ENCODE data around the gene TXLNG.

The TXLNG gene

DNA sequence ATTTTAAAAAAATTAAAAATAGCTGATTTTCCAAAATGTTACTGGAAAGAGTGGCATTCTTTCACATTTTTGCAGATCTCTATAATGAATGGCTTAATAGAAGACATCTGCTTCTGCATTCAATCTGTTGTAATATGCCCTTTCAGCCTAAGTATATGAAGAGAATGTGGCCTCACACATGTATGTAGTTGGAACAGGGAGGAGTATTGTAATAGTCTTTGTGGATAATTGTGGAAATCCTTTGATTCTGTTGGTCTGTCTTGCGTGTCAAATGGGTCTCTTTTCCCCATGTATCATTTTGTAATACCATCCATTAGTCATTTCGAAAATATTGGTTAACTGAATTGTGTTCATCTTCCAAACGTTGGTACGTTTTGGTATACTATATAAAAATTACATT lies 11.6 kb downstream of the TXLNG start:
- H3K36me3 Mint-ChIP-seq = peaks cover 4% of the 10 kb centered on the region
- H3K27ac Mint-ChIP-seq = no peak overlapping the region
- ATAC-seq (ENCODE audit: low read depth) (no peak), DNase-seq (ENCODE audit: low spot score in 2 of 2) (no peak)
- no peak overlapping the region for H3K4me3 Mint-ChIP-seq
- no peaks in the 10 kb centered on the region for H3K27me3 Mint-ChIP-seq
- peaks cover 4% of the 10 kb centered on the region for H3K4me1 Mint-ChIP-seq
- no peaks in the 10 kb centered on the region for H3K9me3 Mint-ChIP-seq

DNA sequence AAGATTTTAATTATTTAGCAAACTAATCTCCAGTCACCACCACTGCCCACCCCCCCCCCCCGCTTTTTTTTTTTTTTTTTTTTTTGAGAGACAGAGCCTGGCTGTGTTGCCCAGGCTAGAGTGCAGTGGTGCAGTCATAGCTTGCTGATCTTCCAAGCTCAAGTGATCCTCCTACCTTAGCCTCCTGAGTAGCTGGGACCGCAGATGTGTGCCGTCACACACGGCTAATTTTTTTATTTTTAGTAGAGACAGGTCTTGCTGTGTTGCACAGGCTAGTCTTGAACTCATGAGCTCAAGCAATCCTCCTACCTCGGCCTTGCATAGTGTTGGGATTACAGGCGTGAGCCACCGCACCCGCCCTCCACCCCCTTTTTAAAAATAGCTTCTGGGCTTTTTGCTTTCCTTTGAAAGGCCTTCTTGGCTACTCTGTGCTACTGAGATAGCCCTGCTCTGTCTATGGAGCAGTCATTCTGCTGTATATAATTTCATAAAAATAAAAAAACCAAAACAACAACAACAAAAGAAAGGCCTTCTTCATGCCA lies 18.7 kb downstream of the TXLNG start:
- H3K9me3 Mint-ChIP-seq = no peaks in the 10 kb centered on the region
- peaks cover 9% of the 10 kb centered on the region for H3K4me1 Mint-ChIP-seq
- no peak overlapping the region for H3K4me3 Mint-ChIP-seq
- no peaks in the 10 kb centered on the region for H3K36me3 Mint-ChIP-seq
- ATAC-seq (ENCODE audit: low read depth) (peak; percentile 60), DNase-seq (ENCODE audit: low spot score in 2 of 2) (no peak)
- no peak overlapping the region for H3K27ac Mint-ChIP-seq
- H3K27me3 Mint-ChIP-seq = no peaks in the 10 kb centered on the region

DNA sequence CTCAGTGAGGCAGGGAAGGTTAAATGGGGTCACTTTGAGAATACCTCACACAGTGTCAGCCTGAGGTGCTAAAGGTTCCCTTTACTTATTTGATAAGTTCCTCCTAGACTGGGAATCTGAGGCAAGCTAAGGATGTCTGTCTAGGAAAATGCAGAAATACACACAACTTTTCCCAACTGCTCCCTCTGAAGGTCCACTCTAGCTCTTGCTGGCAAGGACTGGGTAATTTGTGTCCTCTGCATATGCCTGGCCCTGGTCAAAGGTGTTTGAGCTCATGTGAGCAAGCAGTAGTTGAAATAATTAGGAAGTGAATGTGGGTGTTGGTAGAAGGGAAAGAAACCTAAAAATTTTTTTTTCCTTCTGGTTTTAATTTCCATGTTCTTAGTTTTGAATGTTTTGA lies 21.3 kb downstream of the TXLNG start:
- DNase-seq (ENCODE audit: low spot score in 2 of 2) = no peak
- H3K27ac Mint-ChIP-seq = no peak overlapping the region

DNA sequence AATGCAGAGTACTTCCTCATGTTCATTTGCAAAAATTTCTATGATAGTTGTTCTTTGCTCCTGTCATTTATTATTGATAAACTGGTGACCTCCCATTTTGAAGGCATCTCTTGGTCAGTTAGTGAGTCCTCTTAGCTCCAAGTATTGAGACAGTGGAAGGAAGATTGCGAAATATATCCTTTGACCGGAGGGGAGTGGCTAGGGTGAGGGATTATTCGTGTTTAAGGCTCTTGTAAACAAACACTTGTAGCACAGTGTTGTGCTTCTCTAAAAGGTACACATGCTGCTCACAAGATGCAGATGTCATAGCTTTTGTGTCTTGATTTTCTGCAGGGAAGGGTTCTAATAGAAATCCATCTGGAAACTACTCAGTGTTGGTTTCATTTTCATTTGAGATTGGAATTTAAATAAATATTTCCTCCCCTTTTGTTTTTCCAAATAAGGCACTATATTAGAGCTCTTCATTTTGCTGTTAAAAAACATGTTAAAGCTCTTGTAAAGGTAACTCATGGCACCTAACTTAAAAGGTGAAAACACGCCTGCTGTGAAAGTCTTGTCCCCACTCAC lies 21.8 kb downstream of the TXLNG start:
- Mint-ChIP-seq H3K36me3 (no peaks in the 10 kb centered on the region), H3K4me3 (no peak overlapping the region), H3K4me1 (peaks cover 14% of the 10 kb centered on the region), H3K9me3 (no peaks in the 10 kb centered on the region), H3K27ac (no peak overlapping the region), H3K27me3 (no peaks in the 10 kb centered on the region)
- no peak for DNase-seq (ENCODE audit: low spot score in 2 of 2)
- no peak for ATAC-seq (ENCODE audit: low read depth)

More for the DNA sequence above, 21.3 kb downstream of the TXLNG start:
- no peak overlapping the region for H3K4me3 Mint-ChIP-seq
- H3K36me3 Mint-ChIP-seq = no peaks in the 10 kb centered on the region
- ATAC-seq (ENCODE audit: low read depth) = no peak
- H3K9me3 Mint-ChIP-seq = no peaks in the 10 kb centered on the region
- peaks cover 14% of the 10 kb centered on the region for H3K4me1 Mint-ChIP-seq
- H3K27me3 Mint-ChIP-seq = no peaks in the 10 kb centered on the region

DNA sequence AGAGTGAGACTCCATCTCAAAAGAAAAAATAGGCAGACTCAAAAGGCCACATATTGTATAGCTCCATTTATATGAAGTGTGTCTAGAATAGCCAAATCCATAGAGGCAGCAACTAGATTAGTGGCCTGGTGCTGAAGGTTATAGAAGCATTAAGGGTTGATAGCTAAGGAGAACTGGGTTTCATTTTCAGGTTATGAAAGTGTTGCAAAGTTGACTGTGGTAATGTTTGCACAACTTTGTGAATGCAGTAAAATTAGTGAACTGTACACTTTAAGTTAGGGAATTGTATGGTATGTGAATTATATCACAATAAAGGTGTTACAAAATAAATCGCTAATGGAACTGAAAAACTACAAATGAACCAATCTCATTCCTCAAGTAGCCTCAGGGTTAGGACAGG lies 28.3 kb downstream of the TXLNG start:
- no peak overlapping the region for H3K27ac Mint-ChIP-seq

DNA sequence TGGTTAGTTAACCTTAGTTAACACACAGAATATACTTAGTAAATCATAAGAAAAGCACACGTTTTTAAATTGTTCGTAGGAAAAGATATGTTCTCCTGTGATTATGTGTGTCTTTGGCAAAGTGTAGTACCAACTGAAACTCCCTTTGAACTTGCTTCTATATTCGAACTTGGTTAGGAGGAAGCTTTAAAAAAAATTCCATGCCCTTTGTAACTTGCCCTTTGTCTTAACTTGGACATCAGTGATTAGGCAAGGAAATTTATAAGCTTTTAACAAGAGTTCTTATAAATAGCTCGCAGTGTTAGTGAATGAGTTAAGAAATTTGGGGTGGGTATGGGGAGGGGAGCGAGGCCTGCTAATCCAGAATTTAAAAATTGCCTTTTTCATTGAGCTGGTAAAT lies 33.4 kb downstream of the TXLNG start:
- Mint-ChIP-seq H3K9me3 (no peaks in the 10 kb centered on the region), H3K27me3 (no peaks in the 10 kb centered on the region), H3K36me3 (peaks cover 6% of the 10 kb centered on the region), H3K4me1 (peaks cover 2% of the 10 kb centered on the region), H3K27ac (no peak overlapping the region), H3K4me3 (no peak overlapping the region)
- no peak for ATAC-seq (ENCODE audit: low read depth)
- no peak for DNase-seq (ENCODE audit: low spot score in 2 of 2)

More for the DNA sequence above, 28.3 kb downstream of the TXLNG start:
- DNase-seq (ENCODE audit: low spot score in 2 of 2) (no peak), ATAC-seq (ENCODE audit: low read depth) (no peak)
- Mint-ChIP-seq H3K9me3 (no peaks in the 10 kb centered on the region), H3K4me3 (no peak overlapping the region), H3K36me3 (peaks cover 2% of the 10 kb centered on the region), H3K27me3 (no peaks in the 10 kb centered on the region), H3K4me1 (peaks cover 6% of the 10 kb centered on the region)

DNA sequence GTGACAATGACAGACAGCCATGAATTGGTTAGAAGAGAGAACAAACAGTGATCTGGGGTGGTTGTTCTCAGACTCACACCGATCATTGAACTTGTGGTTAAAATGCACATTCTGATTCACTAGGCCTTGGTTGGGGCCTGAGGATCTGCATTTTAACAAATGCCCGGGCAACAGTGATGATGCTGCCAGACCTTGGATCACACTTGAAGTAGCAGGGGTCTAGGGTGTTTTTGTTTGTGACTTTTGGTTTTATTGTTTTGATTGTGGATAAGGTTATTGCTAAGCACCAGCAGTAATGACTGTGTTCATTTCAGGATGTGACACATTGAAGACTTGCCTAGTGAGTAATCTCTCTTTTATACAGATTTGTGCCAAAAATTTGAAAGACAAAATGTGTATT lies 36.5 kb downstream of the TXLNG start:
- DNase-seq (ENCODE audit: low spot score in 2 of 2) (no peak), ATAC-seq (ENCODE audit: low read depth) (no peak)
- H3K27me3 Mint-ChIP-seq = no peaks in the 10 kb centered on the region
- no peak overlapping the region for H3K27ac Mint-ChIP-seq
- H3K4me3 Mint-ChIP-seq = no peak overlapping the region
- peaks cover 2% of the 10 kb centered on the region for H3K4me1 Mint-ChIP-seq
- peaks cover 6% of the 10 kb centered on the region for H3K36me3 Mint-ChIP-seq
- no peaks in the 10 kb centered on the region for H3K9me3 Mint-ChIP-seq

DNA sequence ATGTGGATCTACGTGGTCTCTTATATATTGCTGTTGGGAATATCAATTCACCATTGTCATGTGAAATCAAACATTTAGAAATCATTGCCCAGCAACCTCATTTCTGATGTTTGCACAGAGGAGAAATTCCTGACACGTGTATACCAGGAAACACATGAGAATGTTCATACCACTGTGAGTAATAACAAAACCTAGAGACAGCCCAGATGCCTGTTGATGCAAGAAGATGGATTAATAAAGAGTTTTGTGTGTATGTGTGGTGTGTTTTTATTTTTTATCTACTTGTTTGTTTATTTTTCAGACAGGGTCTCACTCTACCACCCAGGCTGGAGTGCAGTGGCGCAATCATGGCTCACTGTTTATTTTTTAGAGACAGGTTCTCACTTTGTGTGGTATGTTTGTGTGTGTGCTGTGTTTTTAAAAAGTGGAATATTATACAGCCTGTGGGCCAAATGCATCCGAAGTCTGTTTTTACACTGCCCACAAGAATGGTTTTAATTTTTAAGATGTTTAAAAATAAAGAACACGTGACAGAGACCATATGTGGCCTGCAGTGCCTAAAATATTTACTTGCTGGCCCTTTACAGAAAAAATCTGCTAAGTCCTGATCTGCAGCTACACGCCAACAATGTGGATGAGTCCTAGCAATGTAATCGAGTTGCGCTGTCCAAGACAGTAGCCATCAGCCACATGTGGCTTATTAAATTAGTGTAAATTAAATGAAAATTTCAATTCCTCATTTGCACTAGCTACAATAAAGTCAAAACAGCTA lies 39.2 kb downstream of the TXLNG start:
- H3K27me3 Mint-ChIP-seq = no peaks in the 10 kb centered on the region
- H3K4me1 Mint-ChIP-seq = no peaks in the 10 kb centered on the region
- peaks cover 8% of the 10 kb centered on the region for H3K36me3 Mint-ChIP-seq
- ATAC-seq (ENCODE audit: low read depth) = no peak
- DNase-seq (ENCODE audit: low spot score in 2 of 2) = no peak
- no peak overlapping the region for H3K27ac Mint-ChIP-seq
- H3K9me3 Mint-ChIP-seq = no peaks in the 10 kb centered on the region
- no peak overlapping the region for H3K4me3 Mint-ChIP-seq

DNA sequence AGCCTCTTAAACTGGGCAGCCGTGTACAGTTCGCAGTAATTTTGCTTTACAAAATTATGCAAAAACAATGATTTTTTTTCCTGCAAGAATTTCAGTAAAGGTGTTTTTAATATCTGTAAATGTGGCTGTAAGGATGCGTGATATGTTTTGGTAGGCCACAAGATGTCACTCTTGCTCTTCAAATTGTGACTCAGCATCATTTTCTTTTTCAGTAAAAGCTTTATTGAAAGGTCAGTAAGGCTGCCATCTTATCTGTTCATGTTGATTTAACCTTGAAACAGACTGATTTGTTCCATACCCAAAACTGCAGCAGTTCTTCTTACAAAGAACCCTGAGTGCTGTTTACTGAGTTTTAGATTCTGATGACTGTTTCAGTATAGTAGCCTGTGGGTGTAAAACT lies 39.9 kb downstream of the TXLNG start:
- Mint-ChIP-seq H3K36me3 (peaks cover 8% of the 10 kb centered on the region), H3K27ac (no peak overlapping the region), H3K4me3 (no peak overlapping the region), H3K4me1 (no peaks in the 10 kb centered on the region), H3K27me3 (no peaks in the 10 kb centered on the region), H3K9me3 (no peaks in the 10 kb centered on the region)
- ATAC-seq (ENCODE audit: low read depth) (no peak), DNase-seq (ENCODE audit: low spot score in 2 of 2) (no peak)

DNA sequence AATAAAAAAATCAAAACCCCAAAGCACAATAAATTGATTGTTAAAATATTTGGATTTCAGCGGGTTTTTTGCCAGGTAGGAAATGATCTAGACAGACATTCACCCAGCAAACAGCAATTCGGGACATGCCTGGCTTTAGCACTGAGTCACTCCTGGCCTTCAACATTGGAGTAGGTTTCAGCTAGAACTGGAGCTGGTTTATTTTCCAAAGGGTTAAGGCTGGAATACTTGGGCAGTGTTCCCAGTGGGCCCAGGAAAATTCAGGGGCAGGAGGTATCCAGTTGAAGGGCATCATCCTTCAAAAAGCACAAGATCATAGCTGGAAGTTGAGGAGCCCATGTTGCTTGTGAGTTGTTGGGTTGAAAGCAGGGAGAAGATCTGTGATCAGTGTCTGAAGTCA lies 41.0 kb downstream of the TXLNG start:
- Mint-ChIP-seq H3K4me1 (no peaks in the 10 kb centered on the region), H3K9me3 (no peaks in the 10 kb centered on the region), H3K27me3 (no peaks in the 10 kb centered on the region), H3K4me3 (no peak overlapping the region), H3K36me3 (peaks cover 7% of the 10 kb centered on the region), H3K27ac (no peak overlapping the region)
- DNase-seq (ENCODE audit: low spot score in 2 of 2) (no peak), ATAC-seq (ENCODE audit: low read depth) (no peak)

DNA sequence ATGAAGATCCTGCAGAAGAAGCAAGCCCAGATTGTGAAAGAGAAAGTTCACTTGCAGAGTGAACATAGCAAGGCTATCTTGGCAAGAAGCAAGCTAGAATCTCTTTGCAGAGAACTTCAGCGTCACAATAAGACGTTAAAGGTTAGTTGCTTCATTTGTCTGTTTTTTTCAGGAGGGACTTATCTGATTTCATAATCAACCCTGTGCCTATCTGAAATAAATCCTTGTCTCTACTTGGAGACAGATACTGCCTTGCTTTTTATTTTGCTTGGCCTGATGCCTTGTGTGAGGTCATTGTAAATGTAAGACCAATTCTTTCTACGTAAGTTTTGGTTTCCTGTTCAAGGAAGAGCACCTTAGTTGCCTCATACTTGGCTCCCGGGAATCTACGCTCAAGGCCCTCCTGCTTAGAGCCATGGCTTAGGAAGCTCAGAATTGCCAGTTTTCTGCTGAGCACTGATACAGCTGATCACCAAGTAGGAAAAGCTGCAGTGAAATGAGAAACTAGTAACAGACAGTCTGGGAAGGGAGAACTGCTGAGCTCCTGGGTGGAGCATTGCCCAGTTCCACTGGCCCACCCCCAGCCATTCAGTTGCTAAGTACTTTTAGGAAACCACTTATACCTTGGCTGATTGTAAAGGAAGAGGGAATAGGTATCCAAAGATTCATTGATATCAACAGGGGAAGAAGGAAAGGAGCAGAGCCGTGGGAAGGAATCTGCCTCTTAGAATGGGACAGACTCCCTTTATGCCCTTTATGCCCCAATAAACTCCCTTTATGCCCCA lies 42.0 kb downstream of the TXLNG start:
- no peaks in the 10 kb centered on the region for H3K9me3 Mint-ChIP-seq
- no peaks in the 10 kb centered on the region for H3K4me1 Mint-ChIP-seq
- DNase-seq (ENCODE audit: low spot score in 2 of 2) (no peak), ATAC-seq (ENCODE audit: low read depth) (no peak)
- no peak overlapping the region for H3K4me3 Mint-ChIP-seq
- no peaks in the 10 kb centered on the region for H3K27me3 Mint-ChIP-seq
- peak overlapping the region; percentile 55 for H3K27ac Mint-ChIP-seq
- H3K36me3 Mint-ChIP-seq = peaks cover 5% of the 10 kb centered on the region

DNA sequence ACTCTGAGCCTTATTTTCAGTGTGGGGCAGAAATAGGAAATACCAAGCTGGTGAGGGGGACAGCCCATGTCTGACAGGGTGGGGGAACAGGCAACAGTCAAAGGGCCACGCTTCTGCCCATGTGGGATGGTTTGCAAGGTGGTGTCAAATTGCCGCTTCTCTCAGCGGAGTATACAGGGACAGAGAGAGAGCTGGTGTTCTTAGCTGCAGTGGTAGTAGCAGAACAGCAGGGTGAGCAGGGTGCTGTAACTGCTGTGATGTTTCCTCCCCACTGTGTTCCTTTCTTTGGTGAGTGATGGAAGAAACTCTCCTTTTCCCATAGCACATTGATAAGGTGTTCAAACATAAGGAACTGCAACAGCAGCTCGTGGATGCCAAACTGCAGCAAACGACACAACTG lies 46.0 kb downstream of the TXLNG start:
- ATAC-seq (ENCODE audit: low read depth) = no peak
- H3K27ac Mint-ChIP-seq = peak overlapping the region; percentile 20

DNA sequence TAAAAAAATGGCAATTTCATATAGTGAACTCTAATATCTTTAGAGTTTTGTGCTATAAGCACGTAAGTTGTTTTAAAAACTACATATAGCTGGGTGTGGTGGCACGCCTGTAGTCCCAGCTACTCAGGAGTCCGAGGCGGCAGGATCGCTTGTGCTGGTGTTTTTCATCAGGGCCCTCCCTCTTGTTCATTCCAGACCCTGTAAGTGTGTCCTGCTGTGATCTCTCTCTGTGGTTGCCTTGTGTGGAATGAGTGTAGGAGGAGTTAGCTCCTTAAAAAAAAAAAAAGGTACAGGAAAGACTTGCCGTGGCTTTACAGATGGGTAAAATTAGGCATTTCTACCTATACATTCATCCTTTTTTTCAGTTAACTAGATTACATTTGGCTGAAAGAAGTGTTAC lies 48.5 kb downstream of the TXLNG start:
- H3K36me3 Mint-ChIP-seq = peaks cover 3% of the 10 kb centered on the region
- ATAC-seq (ENCODE audit: low read depth) = no peak

More for the DNA sequence above, 46.0 kb downstream of the TXLNG start:
- peaks cover 6% of the 10 kb centered on the region for H3K4me1 Mint-ChIP-seq
- H3K4me3 Mint-ChIP-seq = no peak overlapping the region
- no peaks in the 10 kb centered on the region for H3K27me3 Mint-ChIP-seq
- DNase-seq (ENCODE audit: low spot score in 2 of 2) = no peak
- H3K36me3 Mint-ChIP-seq = peaks cover 8% of the 10 kb centered on the region
- no peaks in the 10 kb centered on the region for H3K9me3 Mint-ChIP-seq

DNA sequence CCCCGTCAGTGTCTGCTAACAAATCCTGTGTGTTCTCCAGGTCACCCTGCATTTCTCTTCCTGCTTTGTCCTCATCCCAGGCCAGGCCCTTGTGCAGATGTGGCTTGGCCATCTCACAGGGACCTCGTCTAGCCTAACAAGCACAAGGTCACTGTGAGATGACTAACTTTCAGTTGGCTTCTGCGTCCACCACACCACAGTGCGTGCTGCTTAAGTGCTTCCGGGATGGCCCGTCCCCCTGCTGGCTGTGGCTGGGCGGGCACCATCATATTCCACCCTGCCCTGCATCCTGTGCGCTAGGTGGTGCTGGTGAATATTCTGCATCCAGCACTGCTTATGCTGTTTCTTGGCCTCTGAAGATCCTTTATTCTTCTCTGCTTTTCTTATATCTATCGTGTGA lies 50.1 kb downstream of the TXLNG start:
- H3K9me3 Mint-ChIP-seq = no peaks in the 10 kb centered on the region
- peak overlapping the region; percentile 60 for H3K27ac Mint-ChIP-seq
- ATAC-seq (ENCODE audit: low read depth) (peak; percentile 82), DNase-seq (ENCODE audit: low spot score in 2 of 2) (peak in 1 of 2 donors; percentile 4)
- H3K4me1 Mint-ChIP-seq = peaks cover 6% of the 10 kb centered on the region
- peaks cover 3% of the 10 kb centered on the region for H3K36me3 Mint-ChIP-seq
- peak overlapping the region; percentile 17 for H3K4me3 Mint-ChIP-seq
- H3K27me3 Mint-ChIP-seq = no peaks in the 10 kb centered on the region

More for the DNA sequence above, 48.5 kb downstream of the TXLNG start:
- H3K27ac Mint-ChIP-seq = no peak overlapping the region
- H3K4me3 Mint-ChIP-seq = no peak overlapping the region
- H3K27me3 Mint-ChIP-seq = no peaks in the 10 kb centered on the region
- H3K9me3 Mint-ChIP-seq = no peaks in the 10 kb centered on the region
- H3K4me1 Mint-ChIP-seq = peaks cover 6% of the 10 kb centered on the region
- no peak for DNase-seq (ENCODE audit: low spot score in 2 of 2)

Measured in memory B cell (primary cell).